ENCODE measurements around the gene RBPJ. TPM values are rescaled to one million over a fixed set of nuclear protein-coding genes. Genes with fewer than 3 reads are reported as not detected.

The RBPJ gene
- total and polyA plus RNA-seq, 11 donors = 21.9 to 84.3 (median 37.5) TPM

DNA sequence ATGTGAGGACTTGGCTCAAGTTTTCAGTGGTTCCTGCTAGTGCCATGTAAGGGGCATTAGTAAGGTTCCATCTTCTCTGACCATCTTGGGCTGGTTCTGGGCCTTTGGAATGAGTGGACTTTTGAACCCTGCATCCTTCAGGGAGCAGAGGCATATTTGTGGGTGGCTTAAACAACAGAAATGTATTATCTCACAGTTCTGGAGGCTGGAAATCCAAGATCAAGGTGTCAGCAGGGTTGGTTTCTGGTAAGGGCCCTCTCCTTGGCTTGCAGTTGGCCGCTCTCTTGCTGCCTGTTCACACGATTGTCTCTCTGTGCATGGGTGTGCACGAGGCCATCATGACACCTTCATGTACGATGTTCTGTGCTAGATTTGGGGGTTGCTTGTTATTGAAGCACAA, 148.2 kb downstream of the RBPJ start:
- TF ChIP-seq POLR2A (IDR thresholded peaks at IDR 0.05) = no peak
- TF ChIP-seq, protein P1, sequence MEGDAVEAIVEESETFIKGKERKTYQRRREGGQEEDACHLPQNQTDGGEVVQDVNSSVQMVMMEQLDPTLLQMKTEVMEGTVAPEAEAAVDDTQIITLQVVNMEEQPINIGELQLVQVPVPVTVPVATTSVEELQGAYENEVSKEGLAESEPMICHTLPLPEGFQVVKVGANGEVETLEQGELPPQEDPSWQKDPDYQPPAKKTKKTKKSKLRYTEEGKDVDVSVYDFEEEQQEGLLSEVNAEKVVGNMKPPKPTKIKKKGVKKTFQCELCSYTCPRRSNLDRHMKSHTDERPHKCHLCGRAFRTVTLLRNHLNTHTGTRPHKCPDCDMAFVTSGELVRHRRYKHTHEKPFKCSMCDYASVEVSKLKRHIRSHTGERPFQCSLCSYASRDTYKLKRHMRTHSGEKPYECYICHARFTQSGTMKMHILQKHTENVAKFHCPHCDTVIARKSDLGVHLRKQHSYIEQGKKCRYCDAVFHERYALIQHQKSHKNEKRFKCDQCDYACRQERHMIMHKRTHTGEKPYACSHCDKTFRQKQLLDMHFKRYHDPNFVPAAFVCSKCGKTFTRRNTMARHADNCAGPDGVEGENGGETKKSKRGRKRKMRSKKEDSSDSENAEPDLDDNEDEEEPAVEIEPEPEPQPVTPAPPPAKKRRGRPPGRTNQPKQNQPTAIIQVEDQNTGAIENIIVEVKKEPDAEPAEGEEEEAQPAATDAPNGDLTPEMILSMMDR (IDR thresholded peaks at IDR 0.05) = no peak
- WGBS, 4 donors = 61 to 71% (median 67%) methylated on average over 4 of the region's 4 CpGs
- ATAC-seq = no peak
- no peak overlapping the region for H3K4me3 ChIP-seq
- H3K27me3 ChIP-seq = no peaks in the 10 kb centered on the region
- intact Hi-C loops (cut with DNase I) = loop anchor here in 1 of 10 donors (10.0 kb wide), 1 partner anchor 246 kb away; no protein-coding TSS in a partner anchor
- H3K27ac ChIP-seq = no peak overlapping the region
- no peak for DNase-seq
- H3K36me3 ChIP-seq = no peaks in the 10 kb centered on the region
- H3K4me1 ChIP-seq = no peaks in the 10 kb centered on the region
- H3K9me3 ChIP-seq = no peaks in the 10 kb centered on the region

DNA sequence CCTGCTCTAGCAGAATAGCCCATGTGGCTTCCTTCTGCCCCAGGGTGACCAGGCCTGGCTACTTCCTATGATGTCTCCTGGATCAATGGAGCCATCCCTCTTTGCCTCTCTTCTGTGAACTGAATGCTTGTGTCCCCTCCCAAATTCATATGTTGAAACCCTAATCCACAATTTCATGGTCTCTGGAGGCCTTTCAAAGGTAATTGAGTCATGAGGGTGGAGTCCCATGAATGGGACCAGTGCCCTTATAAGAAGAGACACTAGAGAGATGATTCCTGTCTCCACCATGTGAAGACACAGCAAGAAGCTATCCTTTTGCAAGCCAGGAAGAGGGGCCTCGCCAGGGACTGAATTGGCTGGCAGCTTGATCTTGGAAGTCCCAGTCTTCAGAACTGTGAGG, 151.1 kb downstream of the RBPJ start:
- H3K4me3 ChIP-seq = no peak overlapping the region
- H3K27ac ChIP-seq = no peak overlapping the region
- no peaks in the 10 kb centered on the region for H3K4me1 ChIP-seq
- no peaks in the 10 kb centered on the region for H3K36me3 ChIP-seq
- H3K27me3 ChIP-seq = no peaks in the 10 kb centered on the region
- intact Hi-C loops (cut with DNase I) = no loop called here
- no peak for ATAC-seq
- no peak for TF ChIP-seq POLR2A (IDR thresholded peaks at IDR 0.05)
- DNase-seq = no peak
- WGBS, 4 donors = 83 to 92% (median 88%) methylated on average over 1 of the region's 1 CpG
- no peaks in the 10 kb centered on the region for H3K9me3 ChIP-seq

DNA sequence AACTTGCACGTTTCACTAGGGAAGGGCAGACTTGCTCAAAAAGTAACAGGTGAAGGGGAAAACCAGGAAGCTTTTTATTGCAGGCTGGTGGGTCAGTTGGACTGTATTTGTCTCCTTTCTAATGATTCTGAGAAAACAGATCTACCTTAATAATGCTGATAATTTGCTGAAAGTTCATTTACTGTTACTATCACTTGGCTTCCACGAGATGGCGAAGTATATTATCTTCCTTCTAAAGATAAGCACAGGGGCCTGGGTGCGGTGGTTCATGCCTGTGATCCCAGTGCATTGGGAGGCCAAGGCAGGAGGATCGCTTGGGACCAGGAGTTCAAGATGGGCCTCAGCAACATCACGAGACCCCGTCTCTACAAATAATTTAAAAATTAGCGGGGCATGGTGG, 153.1 kb downstream of the RBPJ start:
- whole genome bisulfite sequencing, 4 donors = 71 to 88% (median 80%) methylated on average over 8 of the region's 8 CpGs
- H3K27me3 ChIP-seq = no peaks in the 10 kb centered on the region
- no peaks in the 10 kb centered on the region for H3K36me3 ChIP-seq
- TF ChIP-seq POLR2A (IDR thresholded peaks at IDR 0.05) = no peak
- TF ChIP-seq, protein P1 (IDR thresholded peaks at IDR 0.05) = no peak
- intact Hi-C loops (cut with DNase I) = no loop called here
- H3K4me3 ChIP-seq = no peak overlapping the region
- no peak overlapping the region for H3K27ac ChIP-seq
- no peaks in the 10 kb centered on the region for H3K9me3 ChIP-seq
- H3K4me1 ChIP-seq = no peaks in the 10 kb centered on the region
- DNase-seq = no peak
- ATAC-seq = no peak

DNA sequence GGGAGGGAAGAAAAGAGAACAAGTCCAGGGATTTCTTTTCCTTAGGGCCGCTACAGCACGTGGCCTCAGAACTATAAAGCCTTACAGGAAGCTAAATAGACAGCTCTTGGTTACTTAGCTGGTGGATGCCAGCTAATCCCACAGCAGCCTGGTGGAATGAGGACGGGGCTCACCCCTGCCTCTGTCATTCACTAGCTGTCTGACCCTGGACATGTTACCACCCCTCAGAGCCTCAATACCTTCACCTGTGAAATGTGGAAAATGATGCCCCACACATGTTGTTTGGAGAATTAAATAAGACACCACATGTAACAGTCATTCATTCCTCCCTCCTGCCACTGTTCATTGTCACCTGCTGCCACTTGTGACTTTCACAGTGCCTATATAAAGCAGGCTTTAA, 153.7 kb downstream of the RBPJ start:
- Histone ChIP-seq H3K9me3 (no peaks in the 10 kb centered on the region), H3K4me3 (no peak overlapping the region), H3K4me1 (no peaks in the 10 kb centered on the region), H3K27me3 (no peaks in the 10 kb centered on the region), H3K27ac (no peak overlapping the region), H3K36me3 (no peaks in the 10 kb centered on the region)
- intact Hi-C loops (cut with DNase I) = no loop called here
- 63 to 75% (median 72%) methylated on average over 3 of the region's 3 CpGs for WGBS, 4 donors
- ATAC-seq = no peak
- TF ChIP-seq, protein P1 (IDR thresholded peaks at IDR 0.05) = no peak
- DNase-seq = no peak

DNA sequence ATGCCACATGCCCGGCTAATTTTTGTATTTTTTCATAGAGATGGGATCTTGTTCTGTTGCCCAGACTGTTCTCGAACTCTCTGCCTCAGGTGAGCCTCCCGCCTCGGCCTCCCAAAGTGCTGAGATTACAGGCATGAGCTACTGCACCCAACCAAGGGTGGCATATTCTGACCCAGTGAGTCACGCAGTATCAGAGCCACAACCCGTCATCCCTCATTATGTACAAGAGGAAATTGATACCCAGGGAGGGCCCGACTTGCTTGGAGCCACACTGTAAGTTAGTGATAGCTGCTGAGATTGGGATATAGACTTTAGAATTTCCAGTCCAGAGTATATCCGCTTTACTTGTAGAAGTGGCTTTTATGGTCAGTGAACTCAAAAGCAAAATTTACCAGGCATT, 154.9 kb downstream of the RBPJ start:
- Histone ChIP-seq H3K4me3 (no peak overlapping the region), H3K27ac (no peak overlapping the region), H3K36me3 (no peaks in the 10 kb centered on the region), H3K4me1 (no peaks in the 10 kb centered on the region), H3K9me3 (no peaks in the 10 kb centered on the region), H3K27me3 (no peaks in the 10 kb centered on the region)
- intact Hi-C loops (cut with DNase I) = no loop called here
- TF ChIP-seq, protein P1 (IDR thresholded peaks at IDR 0.05) = no peak
- WGBS, 4 donors = 82 to 93% (median 93%) methylated on average over 8 of the region's 8 CpGs
- DNase-seq (no peak), ATAC-seq (no peak)
